ENCODE measurements around the gene TRMT2A. TPM values are rescaled to one million over a fixed set of nuclear protein-coding genes. Genes with fewer than 3 reads are reported as not detected.

TRMT2A gene
- total RNA-seq, 1 donor from 2014 or later, result 24.3 TPM

GRCh38 chr22:20116376-20116950 is 563 bp downstream of the TRMT2A start:
- Histone ChIP-seq H3K27me3 (no peaks in the 10 kb centered on the region), H3K36me3 (peaks cover 3% of the 10 kb centered on the region), H3K4me2 (peak overlapping the region; percentile 93), H3K27ac (no peak overlapping the region), H2AFZ (replicated peaks) (peak overlapping the region; percentile 92), H4K20me1 (ENCODE audit: low read depth) (peaks cover 39% of the 10 kb centered on the region), H3K4me3 (peak overlapping the region; percentile 99), H3K9me3 (ENCODE audit: low read depth) (no peaks in the 10 kb centered on the region), H3K9ac (peak overlapping the region; percentile 93), H3K4me1 (peaks cover 14% of the 10 kb centered on the region), H3K79me2 (ENCODE audit: low read depth) (peaks cover 60% of the 10 kb centered on the region), H3F3A (ENCODE audit: low read depth) (peaks cover 24% of the 10 kb centered on the region)
- peak overlapping the region; percentile 57 for H3K27ac Mint-ChIP-seq
- peak overlapping the region; percentile 93 for H3K4me3 Mint-ChIP-seq
- H3K9me3 Mint-ChIP-seq, result peaks cover 2% of the 10 kb centered on the region
- TF ChIP-seq EZH2phosphoT487 (IDR thresholded peaks at IDR 0.05) (no peak), EZH2 (IDR thresholded peaks at IDR 0.05) (no peak), CTCF (IDR thresholded peaks at IDR 0.05) (no peak)
- DNase-seq (ENCODE audit: low spot score), result peak; percentile 13
- H3K27me3 Mint-ChIP-seq (ENCODE audit: insufficient read depth, low read depth), result peaks cover 4% of the 10 kb centered on the region
- peaks cover 13% of the 10 kb centered on the region for H3K36me3 Mint-ChIP-seq
- peaks cover 24% of the 10 kb centered on the region for H3K4me1 Mint-ChIP-seq

- Histone ChIP-seq H4K20me1 (ENCODE audit: low read depth) (peaks cover 38% of the 10 kb centered on the region), H3K4me1 (peaks cover 14% of the 10 kb centered on the region), H3K79me2 (ENCODE audit: low read depth) (peaks cover 54% of the 10 kb centered on the region), H3K4me3 (peak within 1 kb of the TSS; percentile 99), H3K9me3 (ENCODE audit: low read depth) (no peaks in the 10 kb centered on the region), H3K36me3 (peaks cover 3% of the 10 kb centered on the region), H3K27ac (no peak within 1 kb of the TSS), H3K9ac (peak within 1 kb of the TSS; percentile 93), H3F3A (ENCODE audit: low read depth) (peaks cover 29% of the 10 kb centered on the region), H2AFZ (replicated peaks) (peak within 1 kb of the TSS; percentile 92), H3K27me3 (no peaks in the 10 kb centered on the region), H3K4me2 (peak within 1 kb of the TSS; percentile 93)
- H3K36me3 Mint-ChIP-seq, result peaks cover 15% of the 10 kb centered on the region
- peaks cover 2% of the 10 kb centered on the region for H3K9me3 Mint-ChIP-seq
- H3K27me3 Mint-ChIP-seq (ENCODE audit: insufficient read depth, low read depth), result peaks cover 5% of the 10 kb centered on the region
- H3K27ac Mint-ChIP-seq, result peak within 1 kb of the TSS; percentile 57
- TF ChIP-seq EZH2 (IDR thresholded peaks at IDR 0.05) (no peak), EZH2phosphoT487 (IDR thresholded peaks at IDR 0.05) (no peak), CTCF (IDR thresholded peaks at IDR 0.05) (no peak)
- H3K4me1 Mint-ChIP-seq, result peaks cover 24% of the 10 kb centered on the region
- peak within 1 kb of the TSS; percentile 93 for H3K4me3 Mint-ChIP-seq
- DNase-seq (ENCODE audit: low spot score), result peak; percentile 23
Observed at GRCh38 chr22:20115691-20116375, 1.2 kb downstream of the TRMT2A start, which contains the start of gene RANBP1. Gene RANBP1, plus strand, starts transcription at chr22:20116104. Its CDS starts 81 bp downstream, at chr22:20116185.

- Histone ChIP-seq H4K20me1 (ENCODE audit: low read depth) (peaks cover 34% of the 10 kb centered on the region), H3K4me2 (no peak overlapping the region), H3K4me1 (peaks cover 14% of the 10 kb centered on the region), H3K79me2 (ENCODE audit: low read depth) (peaks cover 44% of the 10 kb centered on the region), H3K27ac (no peak overlapping the region), H2AFZ (replicated peaks) (no peak overlapping the region), H3K36me3 (peaks cover 3% of the 10 kb centered on the region), H3K9me3 (ENCODE audit: low read depth) (no peaks in the 10 kb centered on the region), H3F3A (ENCODE audit: low read depth) (peaks cover 35% of the 10 kb centered on the region), H3K9ac (no peak overlapping the region), H3K27me3 (no peaks in the 10 kb centered on the region), H3K4me3 (no peak overlapping the region)
- DNase-seq (ENCODE audit: low spot score), result no peak
- peaks cover 7% of the 10 kb centered on the region for H3K27me3 Mint-ChIP-seq (ENCODE audit: insufficient read depth, low read depth)
- peaks cover 19% of the 10 kb centered on the region for H3K4me1 Mint-ChIP-seq
- peaks cover 2% of the 10 kb centered on the region for H3K9me3 Mint-ChIP-seq
- H3K4me3 Mint-ChIP-seq, result peak overlapping the region; percentile 93
- peak overlapping the region; percentile 11 for H3K27ac Mint-ChIP-seq
- H3K36me3 Mint-ChIP-seq, result peaks cover 14% of the 10 kb centered on the region
- no peak for TF ChIP-seq CTCF (IDR thresholded peaks at IDR 0.05)
- TF ChIP-seq EZH2phosphoT487 (IDR thresholded peaks at IDR 0.05), result no peak
- no peak for TF ChIP-seq EZH2 (IDR thresholded peaks at IDR 0.05)
Observed at GRCh38 chr22:20114506-20115475, 2.2 kb downstream of the TRMT2A start.
